IPS-15b (cell line): ENCODE results near the gene ZFR.
"Not testable (repeated sequence)": the region's sequence is repeated elsewhere in the genome, so short reads cannot be mapped to it uniquely, and the experiment has no call there.

Experiments used
- H3K27me3 ChIP-seq: one replicate; pipeline ENCODE4 v1.6.1; 2013; ENCODE audit warnings: low read length; ENCODE audit not compliant: control insufficient read depth, insufficient read depth
- H3K36me3 ChIP-seq: one replicate; pipeline ENCODE4 v1.6.1; 2013; ENCODE audit warnings: low read length; ENCODE audit not compliant: control insufficient read depth, insufficient read depth
- H3K4me1 ChIP-seq: one replicate; pipeline ENCODE4 v1.6.1; 2013; ENCODE audit warnings: mild to moderate bottlenecking, low read length; ENCODE audit not compliant: control insufficient read depth, insufficient read depth
- H3K4me3 ChIP-seq: one replicate; pipeline ENCODE4 v1.5.1; 2013; ENCODE audit warnings: low read depth, low read length
- H3K9ac ChIP-seq: one replicate; pipeline ENCODE4 v1.6.1; 2013; ENCODE audit warnings: low read depth, mild to moderate bottlenecking, low read length
- H3K9me3 ChIP-seq: one replicate; pipeline ENCODE4 v1.6.1; 2013; ENCODE audit warnings: mild to moderate bottlenecking, low read length; ENCODE audit not compliant: control insufficient read depth, insufficient read depth

ZFR gene

GRCh38 chr5:32471784-32472183 lies 27.2 kb upstream of the ZFR start:
- H3K36me3 ChIP-seq: no peaks in the 10 kb centered on the region
- no peaks in the 10 kb centered on the region for H3K27me3 ChIP-seq
- no peak overlapping the region for H3K9ac ChIP-seq
- H3K4me3 ChIP-seq: no peak overlapping the region
- H3K9me3 ChIP-seq: no peaks in the 10 kb centered on the region
- peaks cover 5% of the 10 kb centered on the region for H3K4me1 ChIP-seq

GRCh38 chr5:32465076-32465475 lies 20.5 kb upstream of the ZFR start:
- Histone ChIP-seq H3K27me3 (no peaks in the 10 kb centered on the region), H3K4me1 (no peaks in the 10 kb centered on the region), H3K9ac (no peak overlapping the region), H3K36me3 (no peaks in the 10 kb centered on the region), H3K4me3 (no peak overlapping the region), H3K9me3 (no peaks in the 10 kb centered on the region)

- Histone ChIP-seq H3K9me3 (peaks cover 3% of the 10 kb centered on the region), H3K4me3 (no peak overlapping the region), H3K4me1 (no peaks in the 10 kb centered on the region), H3K36me3 (no peaks in the 10 kb centered on the region), H3K9ac (no peak overlapping the region), H3K27me3 (no peaks in the 10 kb centered on the region)
Measured at GRCh38 chr5:32462618-32463017, 18.1 kb upstream of the ZFR start.

- no peaks in the 10 kb centered on the region for H3K27me3 ChIP-seq
- no peak overlapping the region for H3K9ac ChIP-seq
- H3K4me3 ChIP-seq: no peak overlapping the region
- peaks cover 3% of the 10 kb centered on the region for H3K9me3 ChIP-seq
- no peaks in the 10 kb centered on the region for H3K4me1 ChIP-seq
- no peaks in the 10 kb centered on the region for H3K36me3 ChIP-seq
Measured at GRCh38 chr5:32461441-32462120, 17.0 kb upstream of the ZFR start.

GRCh38 chr5:32460702-32461101 lies 16.2 kb upstream of the ZFR start:
- H3K9me3 ChIP-seq: peaks cover 3% of the 10 kb centered on the region
- no peak overlapping the region for H3K4me3 ChIP-seq
- no peaks in the 10 kb centered on the region for H3K27me3 ChIP-seq
- no peaks in the 10 kb centered on the region for H3K4me1 ChIP-seq
- no peaks in the 10 kb centered on the region for H3K36me3 ChIP-seq
- H3K9ac ChIP-seq: no peak overlapping the region

GRCh38 chr5:32458880-32459495 lies 14.4 kb upstream of the ZFR start:
- Histone ChIP-seq H3K4me1 (no peaks in the 10 kb centered on the region), H3K4me3 (no peak overlapping the region), H3K9me3 (peaks cover 3% of the 10 kb centered on the region), H3K36me3 (no peaks in the 10 kb centered on the region), H3K27me3 (no peaks in the 10 kb centered on the region), H3K9ac (no peak overlapping the region)

- Histone ChIP-seq H3K27me3 (no peaks in the 10 kb centered on the region), H3K4me3 (no peak overlapping the region), H3K9ac (no peak overlapping the region), H3K36me3 (no peaks in the 10 kb centered on the region), H3K4me1 (no peaks in the 10 kb centered on the region), H3K9me3 (peaks cover 3% of the 10 kb centered on the region)
Measured at GRCh38 chr5:32455311-32455710, 10.8 kb upstream of the ZFR start.

GRCh38 chr5:32454821-32455220 lies 10.3 kb upstream of the ZFR start:
- H3K27me3 ChIP-seq: no peaks in the 10 kb centered on the region
- no peaks in the 10 kb centered on the region for H3K36me3 ChIP-seq
- H3K4me1 ChIP-seq: no peaks in the 10 kb centered on the region
- peaks cover 3% of the 10 kb centered on the region for H3K9me3 ChIP-seq
- no peak overlapping the region for H3K4me3 ChIP-seq
- no peak overlapping the region for H3K9ac ChIP-seq

- no peaks in the 10 kb centered on the region for H3K27me3 ChIP-seq
- no peak overlapping the region for H3K4me3 ChIP-seq
- H3K4me1 ChIP-seq: no peaks in the 10 kb centered on the region
- H3K9ac ChIP-seq: no peak overlapping the region
- peaks cover 2% of the 10 kb centered on the region for H3K9me3 ChIP-seq
- no peaks in the 10 kb centered on the region for H3K36me3 ChIP-seq
Measured at GRCh38 chr5:32453916-32454315, 9.4 kb upstream of the ZFR start.

- not testable (repeated sequence) for H3K4me3 ChIP-seq, H3K9ac ChIP-seq, H3K36me3 ChIP-seq, H3K4me1 ChIP-seq, H3K9me3 ChIP-seq, H3K27me3 ChIP-seq
Measured at GRCh38 chr5:32452316-32452715, 7.8 kb upstream of the ZFR start.

GRCh38 chr5:32450952-32451351 lies 6.4 kb upstream of the ZFR start:
- Histone ChIP-seq H3K9me3 (no peaks in the 10 kb centered on the region), H3K4me1 (no peaks in the 10 kb centered on the region), H3K36me3 (no peaks in the 10 kb centered on the region), H3K4me3 (no peak overlapping the region), H3K27me3 (peaks cover 15% of the 10 kb centered on the region), H3K9ac (no peak overlapping the region)

- H3K9me3 ChIP-seq: no peaks in the 10 kb centered on the region
- peaks cover 5% of the 10 kb centered on the region for H3K4me1 ChIP-seq
- H3K27me3 ChIP-seq: peaks cover 24% of the 10 kb centered on the region
- no peak overlapping the region for H3K9ac ChIP-seq
- H3K36me3 ChIP-seq: no peaks in the 10 kb centered on the region
- H3K4me3 ChIP-seq: no peak overlapping the region
Measured at GRCh38 chr5:32449262-32449661, 4.7 kb upstream of the ZFR start.
